Tongue (tissue), 2 donors: ENCODE results near the gene CLASP1. TPM values are rescaled to one million over a fixed set of nuclear protein-coding genes. Genes with fewer than 3 reads are reported as not detected.
"Not testable (repeated sequence)": the region's sequence is repeated elsewhere in the genome, so short reads cannot be mapped to it uniquely, and the experiment has no call there.

Experiments
- DNase-seq: peaks from one replicate; pipeline ENCODE4 v3.0.0-alpha.2; 2015
- total RNA-seq: library from RNA; depleted of rRNA; stranded (reverse); fragments of >200 nt; gene quantifications from one replicate; pipeline ENCODE4 v1.2.3, GENCODE V29; 2014

The CLASP1 gene
- total RNA-seq, 1 donor from 2014 or later, result 163 TPM

GRCh38 chr2:121418494-121419058, 230.7 kb downstream of the CLASP1 start:
- no peak for DNase-seq

DNA sequence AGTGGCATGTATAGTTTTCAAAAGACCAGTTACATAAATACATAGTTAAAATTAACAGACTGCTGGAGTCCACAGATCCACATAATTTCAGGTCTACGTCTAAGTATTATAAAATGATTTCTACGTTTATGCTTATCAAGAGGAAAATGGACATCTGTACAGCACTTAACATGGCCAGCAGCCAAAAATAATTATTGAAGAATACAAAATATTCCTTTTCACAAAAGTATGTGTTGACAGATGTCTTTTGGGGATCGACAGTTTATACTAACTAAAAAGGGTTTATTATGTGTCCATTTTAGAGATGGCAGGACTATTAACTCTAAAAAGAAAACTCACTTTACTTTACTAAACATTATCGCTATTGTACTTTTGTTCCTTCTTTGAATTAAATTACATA, 231.4 kb downstream of the CLASP1 start:
- DNase-seq, result no peak

DNA sequence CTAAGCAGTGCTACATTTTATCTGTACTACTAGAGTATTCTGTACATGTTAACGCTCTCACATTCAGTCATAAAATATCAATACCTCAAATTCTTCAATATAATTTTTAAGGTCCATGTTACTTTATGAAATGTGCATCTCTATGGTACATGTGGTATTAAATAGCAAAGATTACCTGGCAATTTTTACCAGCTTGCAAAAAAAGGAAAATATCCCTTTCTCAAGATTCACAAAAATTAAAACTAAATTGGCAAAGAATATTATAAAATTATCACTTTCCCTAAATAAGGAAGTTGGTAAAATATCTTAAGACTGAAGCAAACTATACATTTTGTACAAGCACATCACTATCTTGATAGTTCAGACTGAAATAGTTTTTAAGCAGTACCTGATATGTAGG, 233.5 kb downstream of the CLASP1 start:
- DNase-seq, result no peak

- DNase-seq, result no peak
These were observed 236.9 kb downstream of the CLASP1 start for GRCh38 chr2:121412349-121412748.

DNA sequence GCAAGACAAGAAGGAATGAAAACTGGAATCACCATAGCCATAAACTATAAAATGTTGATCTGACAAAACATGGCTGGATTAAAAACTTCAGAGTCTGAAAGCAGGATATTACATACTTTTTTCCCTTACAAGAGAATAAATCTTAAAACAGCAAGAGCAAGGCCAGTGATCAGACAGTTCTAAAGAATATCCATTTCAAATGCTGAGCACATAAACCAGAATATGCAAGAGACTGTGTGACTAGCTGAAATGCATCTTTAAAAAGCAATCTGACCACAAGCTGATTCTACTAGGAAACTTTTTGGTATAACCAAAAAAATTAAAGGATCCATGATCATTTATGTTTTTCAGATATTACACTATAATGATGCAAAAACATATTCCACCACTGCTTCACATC, 239.3 kb downstream of the CLASP1 start:
- DNase-seq, result no peak

DNA sequence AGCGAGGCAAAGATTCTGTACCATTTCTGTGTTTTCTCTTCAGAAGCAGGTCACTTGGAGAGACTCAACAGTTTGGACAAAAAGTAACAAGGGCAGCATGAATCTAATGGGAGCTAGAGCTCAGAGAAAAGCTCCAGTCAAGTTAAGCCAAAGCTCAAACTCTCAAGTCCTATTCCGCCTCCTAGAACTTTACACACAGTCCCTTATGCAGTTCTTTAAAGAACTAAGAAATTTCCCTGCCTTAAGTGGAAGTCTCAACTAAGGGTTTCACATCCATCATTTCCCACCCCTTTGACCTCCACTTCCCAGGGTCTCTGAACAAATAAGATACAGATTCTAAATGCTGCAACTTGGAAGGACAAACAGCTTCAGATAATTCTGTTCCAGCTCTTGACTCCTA, 239.9 kb downstream of the CLASP1 start:
- DNase-seq, result no peak

GRCh38 chr2:121408641-121409040, 240.6 kb downstream of the CLASP1 start:
- no peak for DNase-seq

GRCh38 chr2:121405233-121405632, 244.0 kb downstream of the CLASP1 start:
- no peak for DNase-seq

DNA sequence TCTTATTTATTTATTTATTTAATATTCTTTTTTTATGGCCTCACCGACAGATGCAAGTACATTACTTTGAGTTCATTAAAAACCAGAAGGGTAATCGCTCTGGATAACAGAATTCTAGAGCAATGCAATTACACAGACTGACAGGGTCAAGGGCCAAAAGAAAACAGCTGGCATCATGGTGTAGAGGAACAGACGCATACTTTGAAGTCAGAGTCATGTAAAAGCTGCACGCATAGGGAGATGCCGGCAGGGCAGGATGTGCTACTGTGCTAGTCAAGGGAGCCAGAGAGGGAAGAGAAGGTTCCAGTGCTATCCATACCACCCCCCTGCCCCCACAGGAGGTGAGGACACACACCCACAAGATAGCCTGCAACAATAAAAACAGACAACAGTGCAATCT, 249.1 kb downstream of the CLASP1 start:
- DNase-seq, result no peak

- no peak for DNase-seq
These were observed 250.4 kb downstream of the CLASP1 start for GRCh38 chr2:121398853-121399252.

DNA sequence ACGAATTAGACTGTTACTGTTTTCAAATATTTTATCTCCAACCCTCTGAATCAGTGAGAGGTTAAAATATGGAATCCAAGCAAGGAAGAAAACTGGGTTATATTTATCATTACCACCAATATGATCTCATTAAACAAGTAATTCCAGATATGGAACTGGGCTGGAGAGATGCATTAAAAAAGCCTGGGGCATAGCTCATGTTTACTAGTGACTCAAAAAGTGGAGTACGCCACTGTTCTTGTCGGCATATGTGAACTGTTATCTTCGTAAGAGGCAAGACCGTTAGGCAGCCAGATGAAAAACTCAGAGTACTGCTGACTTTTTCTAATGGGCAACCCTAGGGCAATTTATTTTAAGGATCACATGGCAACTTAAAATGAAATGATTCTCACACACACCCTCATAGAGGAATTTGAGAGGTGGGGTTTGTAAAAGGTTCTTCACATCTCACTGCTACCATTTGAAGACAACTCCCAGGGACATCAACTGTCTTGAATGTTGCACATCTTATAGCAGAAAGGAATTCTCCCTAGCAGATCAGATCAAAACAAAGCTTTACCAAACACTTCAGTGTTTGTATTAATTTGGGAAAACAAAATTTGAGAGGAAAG, 259.1 kb downstream of the CLASP1 start:
- no peak for DNase-seq

GRCh38 chr2:121388371-121388770, 260.9 kb downstream of the CLASP1 start:
- DNase-seq, result no peak

DNA sequence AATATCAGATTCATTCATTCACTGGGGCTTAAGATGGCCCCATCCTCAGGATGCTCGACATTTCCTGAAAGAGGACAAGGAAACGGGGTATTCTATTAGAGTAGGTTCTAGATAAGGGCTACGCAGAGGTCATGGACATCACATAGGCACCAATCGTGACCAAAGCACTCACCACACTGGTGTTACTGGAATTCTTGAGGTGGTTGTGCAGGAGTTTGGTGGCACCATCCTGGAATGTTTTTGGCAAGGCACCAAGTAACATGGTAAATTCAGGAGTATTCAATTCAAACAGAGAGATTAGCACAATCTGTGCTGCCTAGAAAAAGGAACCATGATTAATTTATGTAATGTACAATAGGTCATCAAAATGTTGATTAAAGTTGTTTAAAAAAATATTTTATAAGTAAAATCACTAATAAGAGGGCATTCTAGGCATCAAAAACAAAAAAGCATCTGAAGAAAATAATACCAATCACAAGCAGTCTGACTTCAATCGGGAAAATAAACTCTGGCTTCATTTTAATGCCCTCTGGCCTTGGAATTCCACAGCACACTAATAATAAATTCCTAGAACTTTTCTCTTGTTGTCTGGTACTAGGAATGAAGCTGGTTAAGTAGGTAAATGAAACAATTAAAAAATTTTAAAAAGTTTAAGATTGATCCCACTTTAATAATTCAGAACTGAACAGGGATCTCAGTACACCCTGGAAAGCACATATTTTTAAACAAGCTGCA, 261.5 kb downstream of the CLASP1 start:
- DNase-seq, result no peak

- DNase-seq, result no peak
These were observed 262.6 kb downstream of the CLASP1 start for GRCh38 chr2:121386707-121387106.

DNA sequence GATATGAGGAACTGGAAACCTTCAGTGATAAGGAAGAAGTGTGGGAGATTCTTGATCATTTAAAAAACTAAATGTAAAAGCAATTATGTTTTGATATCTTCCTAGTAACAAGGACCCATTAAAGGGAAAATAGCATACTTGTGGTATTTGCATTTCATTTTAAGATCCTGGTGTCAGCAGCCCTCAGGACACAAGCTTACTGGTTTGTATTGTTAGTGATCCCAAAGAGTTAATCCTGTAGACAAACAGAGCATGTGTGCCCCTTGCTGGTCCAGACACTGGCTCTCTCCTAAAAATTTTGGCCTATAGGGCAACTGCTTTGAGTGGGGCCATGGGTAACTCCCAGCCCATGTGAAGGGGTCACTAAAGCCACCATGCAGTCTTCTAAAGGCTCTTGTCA, 263.2 kb downstream of the CLASP1 start:
- no peak for DNase-seq

DNA sequence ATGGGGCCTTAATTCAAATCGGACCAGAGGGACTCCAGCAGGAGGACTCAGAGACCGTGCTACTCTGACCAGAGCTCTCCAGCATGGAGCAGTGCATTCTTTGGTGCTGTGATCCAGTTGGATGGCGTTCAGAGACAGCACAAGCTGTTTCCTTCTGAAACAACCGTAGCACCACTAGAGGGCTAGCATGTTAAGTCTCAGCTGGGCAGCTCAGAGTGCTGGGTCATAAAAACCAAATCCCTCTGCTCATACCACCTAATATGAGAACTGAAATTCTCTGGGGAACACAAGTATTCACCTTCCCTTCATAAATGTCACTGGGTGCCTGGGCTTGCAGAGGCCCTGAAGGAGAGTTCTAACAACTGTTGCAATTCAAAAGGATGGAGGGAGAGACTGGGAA, 266.5 kb downstream of the CLASP1 start:
- no peak for DNase-seq

DNA sequence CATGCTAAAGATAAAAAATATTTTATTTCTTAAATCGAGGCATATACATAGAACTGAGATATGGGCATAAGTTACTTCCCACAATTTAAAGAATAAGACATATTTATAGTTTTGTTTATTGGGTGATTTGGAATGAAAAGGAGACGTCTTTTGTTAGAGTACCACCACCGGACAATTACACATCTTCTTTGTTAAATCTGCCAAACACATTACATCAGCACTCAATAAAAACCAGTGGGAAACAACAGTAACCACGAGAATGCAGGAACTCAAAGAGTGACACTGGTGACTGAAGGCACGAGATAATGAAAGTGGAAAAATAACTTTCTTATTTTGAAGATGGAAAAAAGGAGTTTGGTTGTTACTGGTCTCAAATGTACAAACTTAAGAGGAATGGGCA, 271.6 kb downstream of the CLASP1 start:
- DNase-seq, result no peak

GRCh38 chr2:121376535-121377250, 272.6 kb downstream of the CLASP1 start:
- no peak for DNase-seq

GRCh38 chr2:121375621-121376159, 273.6 kb downstream of the CLASP1 start:
- no peak for DNase-seq

- not testable (repeated sequence) for DNase-seq
These were observed 274.7 kb downstream of the CLASP1 start for GRCh38 chr2:121374412-121375075.

DNA sequence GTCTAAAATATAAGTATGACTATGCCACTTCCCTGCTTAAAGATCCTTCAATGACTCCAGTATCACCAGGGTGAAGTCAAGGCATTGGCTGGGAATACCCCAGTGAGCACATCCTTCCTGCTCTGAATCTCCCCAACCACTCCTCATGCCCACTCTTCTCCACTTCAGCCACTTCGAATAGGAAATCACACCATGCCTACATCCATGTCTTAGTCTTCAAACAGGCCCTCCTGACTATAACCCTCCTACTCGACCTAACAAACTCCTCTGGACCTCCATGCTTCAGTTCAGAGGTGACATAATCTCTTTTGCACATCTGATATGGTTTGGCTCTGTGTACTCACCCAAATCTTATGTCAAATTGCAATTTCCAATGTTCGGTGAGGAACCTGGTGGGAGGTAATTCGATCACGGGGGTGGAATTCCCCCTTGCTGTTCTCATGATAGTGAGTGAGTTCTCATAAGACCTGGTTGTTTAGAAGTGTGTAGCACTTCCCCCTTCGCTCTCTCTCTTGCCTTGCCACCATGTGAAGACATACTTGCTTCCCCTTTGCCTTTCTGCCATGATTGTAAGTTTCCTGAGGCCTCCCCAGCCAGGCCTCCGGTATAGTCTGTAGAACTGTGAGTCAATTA, 276.4 kb downstream of the CLASP1 start:
- DNase-seq, result no peak

GRCh38 chr2:121372082-121372481, 277.2 kb downstream of the CLASP1 start:
- no peak for DNase-seq
